Endothelial cell (in vitro differentiated cells): ENCODE data around the gene NCAPD2. TPM values are rescaled to one million over a fixed set of nuclear protein-coding genes. Genes with fewer than 3 reads are reported as not detected.

Source experiments
- DNase-seq: peaks from one replicate; pipeline ENCODE4 v3.0.0; 2021; ENCODE audit warnings: low spot score
- H3K27ac Mint-ChIP-seq: one replicate; pipeline ENCODE4 v1.8.0; 2021; ENCODE audit warnings: mixed read lengths, inconsistent platforms; ENCODE audit not compliant: unreplicated experiment
- H3K27me3 Mint-ChIP-seq: one replicate; pipeline ENCODE4 v1.8.0; 2021; ENCODE audit warnings: mild to moderate bottlenecking, moderate library complexity, mixed read lengths, inconsistent platforms; ENCODE audit not compliant: unreplicated experiment
- H3K36me3 Mint-ChIP-seq: one replicate; pipeline ENCODE4 v1.8.0; 2021; ENCODE audit warnings: mild to moderate bottlenecking, low read depth, mixed read lengths, inconsistent platforms; ENCODE audit not compliant: unreplicated experiment
- H3K4me1 Mint-ChIP-seq: one replicate; pipeline ENCODE4 v1.8.0; 2021; ENCODE audit warnings: mild to moderate bottlenecking, mixed read lengths, inconsistent platforms; ENCODE audit not compliant: unreplicated experiment
- H3K4me3 Mint-ChIP-seq: one replicate; pipeline ENCODE4 v1.8.0; 2021; ENCODE audit warnings: mild to moderate bottlenecking, mixed read lengths, inconsistent platforms; ENCODE audit not compliant: unreplicated experiment
- H3K9me3 Mint-ChIP-seq: one replicate; pipeline ENCODE4 v1.8.0; 2021; ENCODE audit warnings: mixed read lengths, inconsistent platforms; ENCODE audit not compliant: unreplicated experiment
- total RNA-seq: library from RNA; stranded (reverse); fragmentation: NEBNext Ultra II Directional; extraction: Animal tissue kit (Norgen Biotek cat#: 25700); gene quantifications from one replicate; pipeline ENCODE4 v1.2.1, GENCODE V29; 2021; ENCODE audit not compliant: unreplicated experiment
- TF ChIP-seq, protein P1 (sequence below): fragments of 200-600 bp; sonication (generic); IDR thresholded peaks from one replicate; pipeline ENCODE4 v1.5.0; 2021; ENCODE audit warnings: antibody characterized with exemption; ENCODE audit not compliant: unreplicated experiment

Gene NCAPD2
- total RNA-seq, 1 donor from 2014 or later = 25.3 TPM

GRCh38 chr12:6533653-6533922 is 39.7 kb downstream of the NCAPD2 start:
- H3K36me3 Mint-ChIP-seq = peaks cover 23% of the 10 kb centered on the region
- H3K4me1 Mint-ChIP-seq = peaks cover 31% of the 10 kb centered on the region
- no peak for DNase-seq
- H3K9me3 Mint-ChIP-seq = no peaks in the 10 kb centered on the region
- peak overlapping the region; percentile 83 for H3K4me3 Mint-ChIP-seq
- TF ChIP-seq, protein P1, sequence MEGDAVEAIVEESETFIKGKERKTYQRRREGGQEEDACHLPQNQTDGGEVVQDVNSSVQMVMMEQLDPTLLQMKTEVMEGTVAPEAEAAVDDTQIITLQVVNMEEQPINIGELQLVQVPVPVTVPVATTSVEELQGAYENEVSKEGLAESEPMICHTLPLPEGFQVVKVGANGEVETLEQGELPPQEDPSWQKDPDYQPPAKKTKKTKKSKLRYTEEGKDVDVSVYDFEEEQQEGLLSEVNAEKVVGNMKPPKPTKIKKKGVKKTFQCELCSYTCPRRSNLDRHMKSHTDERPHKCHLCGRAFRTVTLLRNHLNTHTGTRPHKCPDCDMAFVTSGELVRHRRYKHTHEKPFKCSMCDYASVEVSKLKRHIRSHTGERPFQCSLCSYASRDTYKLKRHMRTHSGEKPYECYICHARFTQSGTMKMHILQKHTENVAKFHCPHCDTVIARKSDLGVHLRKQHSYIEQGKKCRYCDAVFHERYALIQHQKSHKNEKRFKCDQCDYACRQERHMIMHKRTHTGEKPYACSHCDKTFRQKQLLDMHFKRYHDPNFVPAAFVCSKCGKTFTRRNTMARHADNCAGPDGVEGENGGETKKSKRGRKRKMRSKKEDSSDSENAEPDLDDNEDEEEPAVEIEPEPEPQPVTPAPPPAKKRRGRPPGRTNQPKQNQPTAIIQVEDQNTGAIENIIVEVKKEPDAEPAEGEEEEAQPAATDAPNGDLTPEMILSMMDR = no peak
- peaks cover 31% of the 10 kb centered on the region for H3K27me3 Mint-ChIP-seq
- H3K27ac Mint-ChIP-seq = peak overlapping the region; percentile 52

DNA sequence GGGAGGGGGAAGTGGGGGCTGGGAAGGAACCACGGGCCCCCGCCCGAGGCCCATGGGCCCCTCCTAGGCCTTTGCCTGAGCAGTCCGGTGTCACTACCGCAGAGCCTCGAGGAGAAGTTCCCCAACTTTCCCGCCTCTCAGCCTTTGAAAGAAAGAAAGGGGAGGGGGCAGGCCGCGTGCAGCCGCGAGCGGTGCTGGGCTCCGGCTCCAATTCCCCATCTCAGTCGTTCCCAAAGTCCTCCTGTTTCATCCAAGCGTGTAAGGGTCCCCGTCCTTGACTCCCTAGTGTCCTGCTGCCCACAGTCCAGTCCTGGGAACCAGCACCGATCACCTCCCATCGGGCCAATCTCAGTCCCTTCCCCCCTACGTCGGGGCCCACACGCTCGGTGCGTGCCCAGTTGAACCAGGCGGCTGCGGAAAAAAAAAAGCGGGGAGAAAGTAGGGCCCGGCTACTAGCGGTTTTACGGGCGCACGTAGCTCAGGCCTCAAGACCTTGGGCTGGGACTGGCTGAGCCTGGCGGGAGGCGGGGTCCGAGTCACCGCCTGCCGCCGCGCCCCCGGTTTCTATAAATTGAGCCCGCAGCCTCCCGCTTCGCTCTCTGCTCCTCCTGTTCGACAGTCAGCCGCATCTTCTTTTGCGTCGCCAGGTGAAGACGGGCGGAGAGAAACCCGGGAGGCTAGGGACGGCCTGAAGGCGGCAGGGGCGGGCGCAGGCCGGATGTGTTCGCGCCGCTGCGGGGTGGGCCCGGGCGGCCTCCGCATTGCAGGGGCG is 40.2 kb downstream of the NCAPD2 start, which contains the start of gene GAPDH:
Gene GAPDH (plus strand): TSS at position 595 of the 772 bp plus-strand sequence. CDS start 316 bp downstream, outside the sequence.
- Mint-ChIP-seq H3K27me3 (peaks cover 31% of the 10 kb centered on the region), H3K4me1 (peaks cover 32% of the 10 kb centered on the region), H3K36me3 (peaks cover 26% of the 10 kb centered on the region), H3K9me3 (no peaks in the 10 kb centered on the region), H3K4me3 (peak within 1 kb of the TSS; percentile 95), H3K27ac (peak within 1 kb of the TSS; percentile 95)
- peak; percentile 82 for DNase-seq
- TF ChIP-seq, protein P1 = no peak

DNA sequence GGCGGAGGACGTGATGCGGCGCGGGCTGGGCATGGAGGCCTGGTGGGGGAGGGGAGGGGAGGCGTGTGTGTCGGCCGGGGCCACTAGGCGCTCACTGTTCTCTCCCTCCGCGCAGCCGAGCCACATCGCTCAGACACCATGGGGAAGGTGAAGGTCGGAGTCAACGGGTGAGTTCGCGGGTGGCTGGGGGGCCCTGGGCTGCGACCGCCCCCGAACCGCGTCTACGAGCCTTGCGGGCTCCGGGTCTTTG is 40.7 kb downstream of the NCAPD2 start:
- H3K9me3 Mint-ChIP-seq = no peaks in the 10 kb centered on the region
- H3K36me3 Mint-ChIP-seq = peaks cover 31% of the 10 kb centered on the region
- H3K27ac Mint-ChIP-seq = peak overlapping the region; percentile 95
- peak; percentile 78 for DNase-seq
- H3K27me3 Mint-ChIP-seq = peaks cover 31% of the 10 kb centered on the region
- TF ChIP-seq, protein P1 = no peak
- H3K4me1 Mint-ChIP-seq = peaks cover 32% of the 10 kb centered on the region
- H3K4me3 Mint-ChIP-seq = peak overlapping the region; percentile 95

GRCh38 chr12:6534945-6535696 is 41.2 kb downstream of the NCAPD2 start:
- H3K4me3 Mint-ChIP-seq = peak overlapping the region; percentile 95
- H3K36me3 Mint-ChIP-seq = peaks cover 27% of the 10 kb centered on the region
- H3K4me1 Mint-ChIP-seq = peaks cover 37% of the 10 kb centered on the region
- peak overlapping the region; percentile 95 for H3K27ac Mint-ChIP-seq
- H3K27me3 Mint-ChIP-seq = peaks cover 31% of the 10 kb centered on the region
- TF ChIP-seq, protein P1 = no peak
- no peaks in the 10 kb centered on the region for H3K9me3 Mint-ChIP-seq
- DNase-seq = peak; percentile 76

DNA sequence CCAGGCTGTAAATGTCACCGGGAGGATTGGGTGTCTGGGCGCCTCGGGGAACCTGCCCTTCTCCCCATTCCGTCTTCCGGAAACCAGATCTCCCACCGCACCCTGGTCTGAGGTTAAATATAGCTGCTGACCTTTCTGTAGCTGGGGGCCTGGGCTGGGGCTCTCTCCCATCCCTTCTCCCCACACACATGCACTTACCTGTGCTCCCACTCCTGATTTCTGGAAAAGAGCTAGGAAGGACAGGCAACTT is 41.7 kb downstream of the NCAPD2 start:
- no peak for DNase-seq
- peaks cover 40% of the 10 kb centered on the region for H3K4me1 Mint-ChIP-seq
- H3K27me3 Mint-ChIP-seq = peaks cover 31% of the 10 kb centered on the region
- TF ChIP-seq, protein P1 = no peak
- peak overlapping the region; percentile 95 for H3K4me3 Mint-ChIP-seq
- H3K9me3 Mint-ChIP-seq = no peaks in the 10 kb centered on the region
- H3K27ac Mint-ChIP-seq = peak overlapping the region; percentile 95
- H3K36me3 Mint-ChIP-seq = peaks cover 22% of the 10 kb centered on the region
